ENCODE data around the gene RSPO1.

- TF ChIP-seq CTCF (IDR thresholded peaks at IDR 0.05) (peak; percentile 32 to 54 (median 34)), POLR2A (IDR thresholded peaks at IDR 0.05) (no peak)
Measured at GRCh38 chr1:37602750-37603694, 31.7 kb downstream of the RSPO1 start.

All from testis (tissue), 2 donors.